Peyer's patch (tissue), 4 donors: Measurements from ENCODE around the gene DRD3. TPM values are rescaled to one million over a fixed set of nuclear protein-coding genes. Genes with fewer than 3 reads are reported as not detected.
A peak's percentile ranks its signal among the peaks of the same experiment; 100 is the strongest.

Source experiments
- DNase-seq, 3 donors: peaks; one replicate each; pipeline ENCODE4 v3.0.0-alpha.2; 2017 to 2019
- H3K27ac ChIP-seq, 4 donors: fragments of 200-600 bp; sonication (generic); one replicate each; pipeline ENCODE4 v1.5.1; 2016 to 2019
- H3K27me3 ChIP-seq, 2 donors: fragments of 200-600 bp; sonication (generic); one replicate each; pipeline ENCODE4 v1.5.1; 2019
- H3K36me3 ChIP-seq, 3 donors: fragments of 200-600 bp; sonication (generic); one replicate each; pipeline ENCODE4 v1.5.1; 2016 to 2019
- H3K4me1 ChIP-seq, 4 donors: fragments of 200-600 bp; sonication (generic); one replicate each; pipeline ENCODE4 v1.5.1; 2016 to 2019
- H3K4me3 ChIP-seq, 4 donors: fragments of 200-600 bp; sonication (generic); 1 replicate in 3 of 4; 2 replicates in 1 of 4; pipeline ENCODE4 v1.5.1; 2016 to 2019; ENCODE audit warnings: mild to moderate bottlenecking in 1 of 4
- H3K9me3 ChIP-seq, 4 donors: fragments of 200-600 bp; sonication (generic); one replicate each; pipeline ENCODE4 v1.5.1; 2016 to 2019; ENCODE audit warnings: mild to moderate bottlenecking in 1 of 4
- POLR2A ChIP-seq, 2 donors: fragments of 450-650 bp; IDR thresholded peaks; one replicate each; pipeline ENCODE4 v1.5.1; 2017; ENCODE audit warnings: antibody characterized with exemption in 2 of 2, mild to moderate bottlenecking in 2 of 2, moderate library complexity in 2 of 2
- total RNA-seq, 4 donors: library from RNA; depleted of rRNA; stranded (reverse); fragments of >200 nt; gene quantifications; one replicate each; pipeline ENCODE4 v1.1.0, GENCODE V29; 2016
- TF ChIP-seq, protein P1 (sequence below), 6 experiments: fragments of 450-650 bp in 4 of 6; fragments of 200-600 bp in 2 of 6; sonication (generic) in 1 of 6; IDR thresholded peaks; one replicate each; pipeline ENCODE4 v1.5.1; 2017 to 2019; ENCODE audit warnings: antibody characterized with exemption in 6 of 6, mild to moderate bottlenecking in 3 of 6, moderate library complexity in 1 of 6

The DRD3 gene
- total RNA-seq, 4 donors from 2014 or later, result not detected

DNA sequence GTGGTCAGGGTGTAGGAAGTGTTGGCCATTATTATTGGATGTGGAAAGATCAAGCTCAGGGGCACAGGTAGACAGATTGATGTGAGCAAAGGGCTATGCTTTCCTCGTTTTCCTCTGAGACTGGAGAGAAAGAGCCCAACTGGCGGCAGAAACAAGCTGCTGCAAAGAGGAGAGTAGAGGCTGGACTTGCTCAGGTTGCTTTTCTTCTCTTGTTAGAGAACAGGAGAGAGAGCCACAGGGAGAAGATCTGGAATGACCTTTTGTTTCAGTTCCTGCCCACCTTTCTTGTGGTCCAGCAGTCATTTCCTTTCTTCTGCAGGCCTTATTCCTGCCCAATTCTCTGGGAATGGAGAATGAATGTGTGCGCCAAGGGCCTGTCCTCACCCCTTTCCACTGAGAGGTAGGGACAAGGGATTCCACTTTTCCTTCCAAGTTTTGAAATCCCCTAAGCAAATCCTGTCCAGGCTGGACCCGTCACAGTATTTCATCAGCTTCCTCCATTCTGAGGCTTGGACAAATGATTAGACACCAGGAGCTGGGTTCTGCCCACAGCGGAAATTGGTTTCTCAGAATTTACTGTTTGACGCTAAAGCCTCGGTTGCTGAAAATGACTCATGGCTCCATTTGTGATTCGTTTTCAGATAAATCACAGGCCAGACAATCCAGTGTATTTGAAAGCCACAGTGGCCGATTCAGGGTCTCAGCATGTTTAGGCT is 42.5 kb upstream of the DRD3 start:
- Histone ChIP-seq H3K4me1 (no peaks in the 10 kb centered on the region), H3K27me3 (no peaks in the 10 kb centered on the region), H3K9me3 (peaks cover 0 to 11% (median 5%) of the 10 kb centered on the region in 4 donors), H3K36me3 (no peaks in the 10 kb centered on the region), H3K27ac (peak overlapping the region; percentile 46 to 77 (median 57)), H3K4me3 (no peak overlapping the region)
- DNase-seq, result peak in 1 of 3 donors; percentile 71
- TF ChIP-seq POLR2A (IDR thresholded peaks at IDR 0.05), result no peak
- TF ChIP-seq, protein P1, sequence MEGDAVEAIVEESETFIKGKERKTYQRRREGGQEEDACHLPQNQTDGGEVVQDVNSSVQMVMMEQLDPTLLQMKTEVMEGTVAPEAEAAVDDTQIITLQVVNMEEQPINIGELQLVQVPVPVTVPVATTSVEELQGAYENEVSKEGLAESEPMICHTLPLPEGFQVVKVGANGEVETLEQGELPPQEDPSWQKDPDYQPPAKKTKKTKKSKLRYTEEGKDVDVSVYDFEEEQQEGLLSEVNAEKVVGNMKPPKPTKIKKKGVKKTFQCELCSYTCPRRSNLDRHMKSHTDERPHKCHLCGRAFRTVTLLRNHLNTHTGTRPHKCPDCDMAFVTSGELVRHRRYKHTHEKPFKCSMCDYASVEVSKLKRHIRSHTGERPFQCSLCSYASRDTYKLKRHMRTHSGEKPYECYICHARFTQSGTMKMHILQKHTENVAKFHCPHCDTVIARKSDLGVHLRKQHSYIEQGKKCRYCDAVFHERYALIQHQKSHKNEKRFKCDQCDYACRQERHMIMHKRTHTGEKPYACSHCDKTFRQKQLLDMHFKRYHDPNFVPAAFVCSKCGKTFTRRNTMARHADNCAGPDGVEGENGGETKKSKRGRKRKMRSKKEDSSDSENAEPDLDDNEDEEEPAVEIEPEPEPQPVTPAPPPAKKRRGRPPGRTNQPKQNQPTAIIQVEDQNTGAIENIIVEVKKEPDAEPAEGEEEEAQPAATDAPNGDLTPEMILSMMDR (IDR thresholded peaks at IDR 0.05), result no peak

DNA sequence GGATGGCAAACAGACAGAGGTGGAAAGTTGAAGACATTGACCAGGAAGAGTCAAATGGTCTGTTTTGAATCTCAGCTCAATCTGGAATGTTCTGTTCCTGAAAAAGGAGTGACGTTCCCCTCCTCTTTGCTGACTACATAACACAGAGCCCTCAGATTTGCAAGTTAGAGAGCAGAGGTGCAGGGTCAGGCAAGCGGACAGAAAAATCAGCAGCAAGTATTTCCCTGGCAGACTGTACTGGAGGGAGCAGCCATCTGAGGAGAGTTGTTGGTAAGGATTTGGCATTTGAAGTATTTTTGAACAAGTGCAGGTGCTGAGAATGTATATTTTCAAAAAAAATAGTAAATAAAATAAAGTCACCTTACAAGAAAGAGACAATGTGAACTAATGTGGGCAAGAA is 40.9 kb upstream of the DRD3 start:
- no peak for TF ChIP-seq POLR2A (IDR thresholded peaks at IDR 0.05)
- TF ChIP-seq, protein P1 (IDR thresholded peaks at IDR 0.05), result no peak

DNA sequence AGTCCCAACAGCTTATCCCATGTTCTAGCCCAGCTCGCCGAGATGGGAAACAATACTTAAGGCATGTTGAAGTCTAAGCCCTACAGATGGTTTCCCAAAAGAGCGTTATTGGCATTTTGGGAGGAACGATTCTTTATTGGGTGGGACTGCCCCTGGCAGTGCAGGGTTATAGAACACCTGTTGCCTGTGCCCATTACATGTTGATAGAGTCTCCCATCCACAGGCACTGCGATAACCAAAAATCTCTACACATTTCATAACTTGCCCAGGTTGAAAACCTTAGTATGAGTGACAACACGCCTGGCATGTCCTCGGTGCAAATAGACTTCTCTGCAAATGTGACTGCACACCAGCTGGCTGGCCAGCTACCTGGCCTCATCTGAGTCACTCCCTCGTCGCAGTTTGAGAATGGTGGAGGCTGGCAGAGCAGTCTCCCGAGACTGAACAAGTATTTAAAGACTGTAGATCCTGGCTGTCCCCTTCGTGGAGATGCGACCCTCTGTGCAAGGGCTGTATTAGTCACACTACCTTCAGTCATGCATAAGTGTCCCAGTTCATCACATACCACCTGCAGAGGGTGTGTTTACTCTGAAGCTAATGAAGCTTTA is 39.8 kb upstream of the DRD3 start:
- Histone ChIP-seq H3K4me1 (no peaks in the 10 kb centered on the region), H3K27ac (peak overlapping the region in 1 of 4 donors; percentile 28), H3K4me3 (no peak overlapping the region), H3K27me3 (no peaks in the 10 kb centered on the region), H3K9me3 (no peaks in the 10 kb centered on the region), H3K36me3 (no peaks in the 10 kb centered on the region)
- no peak for TF ChIP-seq POLR2A (IDR thresholded peaks at IDR 0.05)
- TF ChIP-seq, protein P1 (IDR thresholded peaks at IDR 0.05), result no peak
- no peak for DNase-seq

More for the DNA sequence above, 40.9 kb upstream of the DRD3 start:
- Histone ChIP-seq H3K27me3 (no peaks in the 10 kb centered on the region), H3K27ac (peak overlapping the region in 1 of 4 donors; percentile 21), H3K9me3 (peaks cover 0 to 6% (median 2%) of the 10 kb centered on the region in 4 donors), H3K4me3 (no peak overlapping the region), H3K36me3 (no peaks in the 10 kb centered on the region), H3K4me1 (no peaks in the 10 kb centered on the region)
- DNase-seq, result no peak

DNA sequence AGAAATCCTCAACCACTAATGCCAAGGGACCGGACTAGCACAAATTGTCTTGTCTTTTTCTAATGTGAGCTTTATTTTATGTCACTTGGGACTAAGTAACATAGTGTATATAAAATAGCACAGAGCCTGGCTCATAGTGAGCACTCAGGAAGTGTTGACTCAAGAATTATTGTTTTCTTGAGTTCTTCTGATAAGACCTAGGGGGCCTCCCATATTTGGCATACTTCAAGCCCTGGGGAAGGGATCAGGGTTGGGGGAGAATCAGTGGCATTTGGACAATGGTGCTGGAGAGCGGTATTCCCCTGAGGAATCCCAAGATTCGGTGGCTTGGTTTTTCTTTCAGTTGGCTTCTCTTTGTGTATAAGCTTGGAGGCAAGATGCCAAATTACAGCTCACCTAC is 39.2 kb upstream of the DRD3 start:
- no peaks in the 10 kb centered on the region for H3K36me3 ChIP-seq
- H3K4me1 ChIP-seq, result peaks cover 0 to 3% (median 0%) of the 10 kb centered on the region in 4 donors
- H3K4me3 ChIP-seq, result no peak overlapping the region
- no peaks in the 10 kb centered on the region for H3K27me3 ChIP-seq
- H3K27ac ChIP-seq, result peak overlapping the region in 1 of 4 donors; percentile 87
- H3K9me3 ChIP-seq, result no peaks in the 10 kb centered on the region
- TF ChIP-seq POLR2A (IDR thresholded peaks at IDR 0.05), result no peak
- TF ChIP-seq, protein P1 (IDR thresholded peaks at IDR 0.05), result no peak
- DNase-seq, result no peak

DNA sequence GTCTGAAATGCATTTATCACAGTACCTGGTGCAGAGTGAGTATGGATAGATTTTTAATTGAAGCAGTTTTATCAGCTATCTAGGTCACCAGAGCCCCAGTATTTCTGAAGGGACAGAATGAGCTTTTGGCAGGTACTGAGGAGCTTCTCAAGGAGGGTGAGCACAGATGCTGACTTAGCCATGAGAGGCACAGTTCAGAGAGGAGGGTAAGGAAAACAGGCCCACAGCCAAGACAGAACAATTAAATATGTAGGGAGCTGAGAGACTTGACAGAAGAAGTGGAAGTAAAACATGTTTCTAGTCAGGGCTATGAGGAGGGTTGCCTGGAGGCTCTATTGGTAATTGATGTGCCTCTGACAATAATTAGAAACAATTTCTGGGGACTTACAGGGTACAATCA is 38.4 kb upstream of the DRD3 start:
- Histone ChIP-seq H3K36me3 (no peaks in the 10 kb centered on the region), H3K9me3 (no peaks in the 10 kb centered on the region), H3K27me3 (no peaks in the 10 kb centered on the region), H3K27ac (peak overlapping the region in 1 of 4 donors; percentile 87), H3K4me1 (peaks cover 0 to 5% (median 0%) of the 10 kb centered on the region in 4 donors), H3K4me3 (no peak overlapping the region)
- TF ChIP-seq POLR2A (IDR thresholded peaks at IDR 0.05), result no peak
- TF ChIP-seq, protein P1 (IDR thresholded peaks at IDR 0.05), result no peak
- DNase-seq, result no peak
